CD4-positive, CD25-positive, alpha-beta regulatory T cell (primary cell): ENCODE data around the gene DOK6. TPM values are rescaled to one million over a fixed set of nuclear protein-coding genes. Genes with fewer than 3 reads are reported as not detected.

ENCODE experiments used
- ATAC-seq, 2 donors: fragments of 150-1000 bp; cut with Tn5 transposase; one replicate each; pipeline ENCODE4 v1.10.0; 2021; ENCODE audit warnings: low read depth in 2 of 2, moderate number of reproducible peaks in 2 of 2, moderate library complexity in 1 of 2
- DNase-seq, 3 donors: peaks; one replicate each; pipeline versions ENCODE4 v3.0.0 to v3.0.0-alpha.2; 2012 to 2022; ENCODE audit warnings: mixed read lengths in 1 of 3
- H3K27ac ChIP-seq: one replicate; pipeline ENCODE4 v1.7.0; 2013; ENCODE audit warnings: mild to moderate bottlenecking, low read length; ENCODE audit not compliant: insufficient read depth, poor library complexity, severe bottlenecking
- H3K27me3 ChIP-seq: one replicate; pipeline ENCODE4 v1.7.0; 2013; ENCODE audit warnings: low read length; ENCODE audit not compliant: control insufficient read depth, insufficient read depth
- H3K36me3 ChIP-seq: one replicate; pipeline ENCODE4 v1.7.0; 2013; ENCODE audit warnings: mild to moderate bottlenecking, low read length, moderate library complexity; ENCODE audit not compliant: control insufficient read depth, insufficient read depth
- H3K4me1 ChIP-seq: 2 replicates; pipeline ENCODE4 v1.7.0; 2013; ENCODE audit warnings: mild to moderate bottlenecking, low read length; ENCODE audit not compliant: insufficient read depth, control insufficient read depth, poor library complexity, severe bottlenecking
- H3K4me3 ChIP-seq: one replicate; pipeline ENCODE4 v1.7.0; 2013; ENCODE audit warnings: low read depth, mild to moderate bottlenecking, low read length, moderate library complexity
- H3K9me3 ChIP-seq, 2 experiments: 1 replicate in 1 of 2; 2 replicates in 1 of 2; pipeline ENCODE4 v1.7.0; 2013; ENCODE audit warnings: low read length in 2 of 2, mild to moderate bottlenecking in 1 of 2, moderate library complexity in 1 of 2; ENCODE audit not compliant: control insufficient read depth in 2 of 2
- H3K27ac Mint-ChIP-seq, 3 donors: one replicate each; pipeline ENCODE4 v1.8.0; 2020 to 2022; ENCODE audit warnings: mild to moderate bottlenecking in 3 of 3, mixed read lengths in 3 of 3, moderate library complexity in 2 of 3
- H3K27me3 Mint-ChIP-seq: one replicate; pipeline ENCODE4 v1.8.0; 2022; ENCODE audit warnings: mild to moderate bottlenecking, mixed read lengths
- H3K36me3 Mint-ChIP-seq: one replicate; pipeline ENCODE4 v1.8.0; 2020; ENCODE audit warnings: mixed read lengths
- H3K4me1 Mint-ChIP-seq, 4 donors: one replicate each; pipeline ENCODE4 v1.8.0; 2020 to 2022; ENCODE audit warnings: mixed read lengths in 4 of 4, mild to moderate bottlenecking in 1 of 4
- H3K4me3 Mint-ChIP-seq, 4 donors: one replicate each; pipeline ENCODE4 v1.8.0; 2020 to 2022; ENCODE audit warnings: mild to moderate bottlenecking in 4 of 4, mixed read lengths in 4 of 4, moderate library complexity in 3 of 4
- H3K9me3 Mint-ChIP-seq, 7 donors: one replicate each; pipeline ENCODE4 v1.8.0; 2020 to 2022; ENCODE audit warnings: mixed read lengths in 7 of 7, mild to moderate bottlenecking in 3 of 7, moderate library complexity in 2 of 7
- polyA plus RNA-seq, 4 donors: library from polyadenylated mRNA; unstranded; fragments of 300-500 nt; fragmentation: Illumina TruSeq; gene quantifications; one replicate each; pipeline ENCODE4 v1.2.3, GENCODE V29; 2021
- total RNA-seq: library from RNA; stranded (reverse); gene quantifications from one replicate; pipeline ENCODE4 v1.2.3, GENCODE V29; 2022

DOK6 gene
- total and polyA plus RNA-seq, 5 donors from 2014 or later: 0.03 TPM; not detected in 4

GRCh38 chr18:69664399-69664798 lies 263.7 kb downstream of the DOK6 start:
- Mint-ChIP-seq H3K4me1 (no peaks in the 10 kb centered on the region), H3K36me3 (no peaks in the 10 kb centered on the region), H3K27ac (no peak overlapping the region), H3K27me3 (no peaks in the 10 kb centered on the region), H3K9me3 (peaks cover 0 to 2% (median 0%) of the 10 kb centered on the region in 7 donors), H3K4me3 (no peak overlapping the region)
- Histone ChIP-seq H3K4me1 (no peaks in the 10 kb centered on the region), H3K27me3 (peaks cover 2% of the 10 kb centered on the region), H3K36me3 (no peaks in the 10 kb centered on the region), H3K9me3 (no peaks in the 10 kb centered on the region), H3K27ac (no peak overlapping the region), H3K4me3 (no peak overlapping the region)
- DNase-seq (no peak), ATAC-seq (no peak)

DNA sequence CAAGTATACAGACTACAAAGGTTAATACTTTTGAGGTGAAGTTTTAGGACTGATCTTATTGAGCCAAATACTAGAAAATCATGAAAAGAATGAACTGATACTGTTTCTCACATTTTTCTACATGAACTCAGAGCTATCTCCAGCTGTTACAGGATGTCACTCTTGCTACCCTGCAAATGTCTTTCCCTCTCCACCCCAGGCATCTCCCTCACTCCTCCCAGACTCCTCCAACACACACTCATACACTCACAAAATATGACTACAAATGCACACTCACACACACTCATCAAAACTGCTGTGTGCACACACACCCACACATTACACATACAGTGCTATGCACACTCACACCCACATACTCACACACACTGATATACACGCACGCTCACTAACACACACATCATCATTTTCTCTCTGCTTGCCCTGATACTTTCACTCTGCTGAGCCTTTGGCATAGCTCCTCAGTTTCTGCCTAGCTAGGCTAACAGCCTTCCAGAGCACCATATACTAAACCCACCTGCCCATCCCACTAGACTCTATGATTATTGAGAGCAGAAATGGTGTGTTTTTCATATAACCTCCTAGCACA lies 273.7 kb downstream of the DOK6 start:
- no peak overlapping the region for H3K27ac ChIP-seq
- no peaks in the 10 kb centered on the region for H3K27me3 ChIP-seq
- H3K4me1 ChIP-seq: no peaks in the 10 kb centered on the region
- Mint-ChIP-seq H3K27me3 (peaks cover 6% of the 10 kb centered on the region), H3K4me1 (no peaks in the 10 kb centered on the region), H3K9me3 (peaks cover 0 to 1% (median 0%) of the 10 kb centered on the region in 7 donors), H3K36me3 (no peaks in the 10 kb centered on the region), H3K27ac (peak overlapping the region in 1 of 3 donors; percentile 0), H3K4me3 (no peak overlapping the region)
- no peak overlapping the region for H3K4me3 ChIP-seq
- H3K9me3 ChIP-seq: no peaks in the 10 kb centered on the region
- no peak for ATAC-seq
- H3K36me3 ChIP-seq: no peaks in the 10 kb centered on the region
- no peak for DNase-seq

GRCh38 chr18:69674966-69675365 lies 274.3 kb downstream of the DOK6 start:
- DNase-seq: no peak
- H3K27me3 ChIP-seq: no peaks in the 10 kb centered on the region
- no peaks in the 10 kb centered on the region for H3K36me3 ChIP-seq
- Mint-ChIP-seq H3K27ac (no peak overlapping the region), H3K36me3 (no peaks in the 10 kb centered on the region), H3K27me3 (peaks cover 6% of the 10 kb centered on the region), H3K4me1 (no peaks in the 10 kb centered on the region), H3K4me3 (no peak overlapping the region), H3K9me3 (peaks cover 0 to 1% (median 0%) of the 10 kb centered on the region in 7 donors)
- no peaks in the 10 kb centered on the region for H3K9me3 ChIP-seq
- H3K4me1 ChIP-seq: no peaks in the 10 kb centered on the region
- H3K4me3 ChIP-seq: no peak overlapping the region
- no peak for ATAC-seq
- H3K27ac ChIP-seq: no peak overlapping the region

- DNase-seq (no peak), ATAC-seq (no peak)
- Mint-ChIP-seq H3K27me3 (peaks cover 6% of the 10 kb centered on the region), H3K27ac (no peak overlapping the region), H3K4me3 (peak overlapping the region in 1 of 4 donors; percentile 47), H3K4me1 (no peaks in the 10 kb centered on the region), H3K9me3 (no peaks in the 10 kb centered on the region), H3K36me3 (no peaks in the 10 kb centered on the region)
- no peak overlapping the region for H3K4me3 ChIP-seq
- no peaks in the 10 kb centered on the region for H3K4me1 ChIP-seq
- H3K27ac ChIP-seq: no peak overlapping the region
- no peaks in the 10 kb centered on the region for H3K9me3 ChIP-seq
- peaks cover 2% of the 10 kb centered on the region for H3K27me3 ChIP-seq
- no peaks in the 10 kb centered on the region for H3K36me3 ChIP-seq
Observed at GRCh38 chr18:69677595-69677994, 276.9 kb downstream of the DOK6 start.

DNA sequence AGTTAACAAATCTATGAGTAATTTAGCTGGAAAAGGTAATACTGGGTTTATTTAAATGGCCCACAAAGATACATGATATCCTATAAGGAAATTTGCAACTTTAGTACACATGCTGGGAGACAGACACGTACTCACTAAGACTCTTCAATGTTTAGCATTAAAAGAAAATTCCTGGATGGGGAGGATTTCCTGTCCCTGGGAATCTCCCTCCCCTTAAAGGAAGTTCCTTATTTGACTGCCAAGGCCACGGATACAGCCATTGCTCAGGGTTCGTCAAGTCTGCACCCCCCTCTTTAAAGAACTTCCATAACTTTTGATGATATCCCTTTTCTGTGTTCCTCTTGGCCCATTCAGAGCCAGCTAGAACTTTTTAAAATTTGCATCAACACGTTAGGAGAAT lies 279.4 kb downstream of the DOK6 start:
- Histone ChIP-seq H3K27me3 (peaks cover 2% of the 10 kb centered on the region), H3K27ac (no peak overlapping the region), H3K4me3 (no peak overlapping the region), H3K36me3 (no peaks in the 10 kb centered on the region), H3K4me1 (no peaks in the 10 kb centered on the region), H3K9me3 (no peaks in the 10 kb centered on the region)
- Mint-ChIP-seq H3K27ac (no peak overlapping the region), H3K4me1 (no peaks in the 10 kb centered on the region), H3K9me3 (peaks cover 0 to 1% (median 0%) of the 10 kb centered on the region in 7 donors), H3K4me3 (no peak overlapping the region), H3K36me3 (no peaks in the 10 kb centered on the region), H3K27me3 (peaks cover 5% of the 10 kb centered on the region)
- no peak for DNase-seq
- no peak for ATAC-seq

DNA sequence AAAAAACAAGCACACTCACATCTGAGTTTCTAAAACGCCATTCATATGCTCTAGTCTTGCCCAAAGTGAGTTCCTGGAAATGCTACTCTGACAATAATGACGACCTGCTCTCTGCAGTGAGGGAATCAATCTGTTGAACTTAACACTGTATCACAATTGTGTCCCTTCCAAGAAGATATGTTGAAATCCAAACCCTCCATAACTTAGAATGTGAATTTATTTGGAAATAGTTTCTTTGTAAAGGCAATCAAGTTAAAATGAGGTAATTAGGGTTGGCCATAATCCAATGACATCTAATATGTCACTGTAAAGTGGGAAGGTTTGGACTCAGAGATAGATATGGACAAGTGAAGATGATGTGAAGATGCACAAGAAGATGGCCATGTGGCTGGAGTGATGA lies 282.5 kb downstream of the DOK6 start:
- H3K4me1 ChIP-seq: no peaks in the 10 kb centered on the region
- ATAC-seq (no peak), DNase-seq (no peak)
- peaks cover 2% of the 10 kb centered on the region for H3K27me3 ChIP-seq
- Mint-ChIP-seq H3K9me3 (peaks cover 0 to 1% (median 0%) of the 10 kb centered on the region in 7 donors), H3K27ac (no peak overlapping the region), H3K4me3 (no peak overlapping the region), H3K27me3 (peaks cover 5% of the 10 kb centered on the region), H3K36me3 (no peaks in the 10 kb centered on the region), H3K4me1 (no peaks in the 10 kb centered on the region)
- H3K9me3 ChIP-seq: no peaks in the 10 kb centered on the region
- no peak overlapping the region for H3K27ac ChIP-seq
- H3K4me3 ChIP-seq: no peak overlapping the region
- H3K36me3 ChIP-seq: no peaks in the 10 kb centered on the region

DNA sequence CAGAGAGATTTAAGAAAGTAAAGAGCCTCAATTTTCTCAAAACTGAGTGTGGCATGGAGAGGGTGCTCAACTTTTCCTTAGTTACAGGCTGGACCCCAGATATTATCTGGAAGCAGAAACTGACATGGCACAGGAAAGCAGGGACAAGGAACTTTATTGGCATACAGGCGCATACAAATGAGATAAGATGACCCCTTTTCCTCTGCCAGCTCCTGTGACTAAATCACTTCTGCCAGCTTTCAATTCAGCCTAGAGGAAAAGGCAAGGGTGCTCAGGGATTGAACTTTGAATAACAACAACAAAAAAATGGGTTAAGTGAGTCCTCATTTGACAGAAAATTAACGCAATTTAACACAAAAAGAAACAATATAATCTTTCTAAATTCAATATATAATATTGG lies 284.1 kb downstream of the DOK6 start:
- no peak for ATAC-seq

GRCh38 chr18:69686861-69687260 lies 286.2 kb downstream of the DOK6 start:
- ATAC-seq (no peak), DNase-seq (no peak)
- Mint-ChIP-seq H3K9me3 (peaks cover 0 to 1% (median 0%) of the 10 kb centered on the region in 7 donors), H3K4me3 (no peak overlapping the region), H3K36me3 (no peaks in the 10 kb centered on the region), H3K27ac (no peak overlapping the region), H3K27me3 (peaks cover 5% of the 10 kb centered on the region), H3K4me1 (no peaks in the 10 kb centered on the region)
- Histone ChIP-seq H3K4me1 (no peaks in the 10 kb centered on the region), H3K9me3 (no peaks in the 10 kb centered on the region), H3K36me3 (no peaks in the 10 kb centered on the region), H3K27ac (no peak overlapping the region), H3K27me3 (no peaks in the 10 kb centered on the region), H3K4me3 (no peak overlapping the region)

More for the DNA sequence above, 284.1 kb downstream of the DOK6 start:
- Histone ChIP-seq H3K4me3 (no peak overlapping the region), H3K9me3 (no peaks in the 10 kb centered on the region), H3K27ac (no peak overlapping the region), H3K4me1 (no peaks in the 10 kb centered on the region), H3K36me3 (no peaks in the 10 kb centered on the region), H3K27me3 (peaks cover 2% of the 10 kb centered on the region)
- Mint-ChIP-seq H3K9me3 (peaks cover 0 to 1% (median 0%) of the 10 kb centered on the region in 7 donors), H3K36me3 (no peaks in the 10 kb centered on the region), H3K27me3 (peaks cover 5% of the 10 kb centered on the region), H3K4me3 (no peak overlapping the region), H3K4me1 (no peaks in the 10 kb centered on the region), H3K27ac (no peak overlapping the region)
- DNase-seq: no peak
